ENCODE measurements around the gene ARFGEF2. TPM values are rescaled to one million over a fixed set of nuclear protein-coding genes. Genes with fewer than 3 reads are reported as not detected.

The ARFGEF2 gene
- total RNA-seq, 1 donor from 2014 or later = 21.9 TPM

GRCh38 chr20:48879612-48880245 lies 41.8 kb upstream of the ARFGEF2 start:
- Histone ChIP-seq H3K4me1 (no peaks in the 10 kb centered on the region), H3K27ac (no peak overlapping the region), H3K9me3 (no peaks in the 10 kb centered on the region), H3K27me3 (no peaks in the 10 kb centered on the region), H3K4me3 (no peak overlapping the region), H3K36me3 (no peaks in the 10 kb centered on the region)
- no peak for TF ChIP-seq POLR2AphosphoS5 (IDR thresholded peaks at IDR 0.05; ENCODE audit: insufficient read depth in 1 of 2, low read depth in 1 of 2)
- TF ChIP-seq CTCF (IDR thresholded peaks at IDR 0.05) = no peak
- TF ChIP-seq POLR2A (IDR thresholded peaks at IDR 0.05) = no peak
- DNase-seq (ENCODE audit: extremely low spot score in 2 of 2) = no peak
- intact Hi-C loops (cut with DNase I) = no loop called here

GRCh38 chr20:48880331-48880730 lies 41.2 kb upstream of the ARFGEF2 start:
- Histone ChIP-seq H3K36me3 (no peaks in the 10 kb centered on the region), H3K9me3 (no peaks in the 10 kb centered on the region), H3K4me1 (no peaks in the 10 kb centered on the region), H3K27me3 (no peaks in the 10 kb centered on the region), H3K4me3 (no peak overlapping the region), H3K27ac (no peak overlapping the region)
- TF ChIP-seq POLR2A (IDR thresholded peaks at IDR 0.05) (no peak), POLR2AphosphoS5 (IDR thresholded peaks at IDR 0.05; ENCODE audit: insufficient read depth in 1 of 2, low read depth in 1 of 2) (no peak), CTCF (IDR thresholded peaks at IDR 0.05) (no peak)
- intact Hi-C loops (cut with DNase I) = no loop called here
- DNase-seq (ENCODE audit: extremely low spot score in 2 of 2) = no peak

GRCh38 chr20:48880981-48881657 lies 40.4 kb upstream of the ARFGEF2 start:
- Histone ChIP-seq H3K27ac (no peak overlapping the region), H3K4me3 (no peak overlapping the region), H3K27me3 (no peaks in the 10 kb centered on the region), H3K9me3 (no peaks in the 10 kb centered on the region), H3K36me3 (no peaks in the 10 kb centered on the region), H3K4me1 (no peaks in the 10 kb centered on the region)
- intact Hi-C loops (cut with DNase I) = no loop called here
- DNase-seq (ENCODE audit: extremely low spot score in 2 of 2) = no peak
- no peak for TF ChIP-seq POLR2A (IDR thresholded peaks at IDR 0.05)
- no peak for TF ChIP-seq CTCF (IDR thresholded peaks at IDR 0.05)
- TF ChIP-seq POLR2AphosphoS5 (IDR thresholded peaks at IDR 0.05; ENCODE audit: insufficient read depth in 1 of 2, low read depth in 1 of 2) = no peak

GRCh38 chr20:48885237-48885636 lies 36.3 kb upstream of the ARFGEF2 start:
- Histone ChIP-seq H3K27me3 (no peaks in the 10 kb centered on the region), H3K9me3 (no peaks in the 10 kb centered on the region), H3K4me3 (no peak overlapping the region), H3K36me3 (no peaks in the 10 kb centered on the region), H3K27ac (no peak overlapping the region), H3K4me1 (no peaks in the 10 kb centered on the region)
- intact Hi-C loops (cut with DNase I) = no loop called here
- DNase-seq (ENCODE audit: extremely low spot score in 2 of 2) = no peak
- no peak for TF ChIP-seq POLR2AphosphoS5 (IDR thresholded peaks at IDR 0.05; ENCODE audit: insufficient read depth in 1 of 2, low read depth in 1 of 2)
- no peak for TF ChIP-seq CTCF (IDR thresholded peaks at IDR 0.05)
- no peak for TF ChIP-seq POLR2A (IDR thresholded peaks at IDR 0.05)

- intact Hi-C loops (cut with DNase I) = no loop called here
- no peaks in the 10 kb centered on the region for H3K4me1 ChIP-seq
- H3K9me3 ChIP-seq = no peaks in the 10 kb centered on the region
- no peak overlapping the region for H3K4me3 ChIP-seq
- DNase-seq (ENCODE audit: extremely low spot score in 2 of 2) = no peak
- no peaks in the 10 kb centered on the region for H3K36me3 ChIP-seq
- H3K27ac ChIP-seq = no peak overlapping the region
- no peaks in the 10 kb centered on the region for H3K27me3 ChIP-seq
- no peak for TF ChIP-seq POLR2A (IDR thresholded peaks at IDR 0.05)
- no peak for TF ChIP-seq CTCF (IDR thresholded peaks at IDR 0.05)
- TF ChIP-seq POLR2AphosphoS5 (IDR thresholded peaks at IDR 0.05; ENCODE audit: insufficient read depth in 1 of 2, low read depth in 1 of 2) = no peak
These were observed 35.3 kb upstream of the ARFGEF2 start for GRCh38 chr20:48886194-48886593.
